Measurements from ENCODE around the gene DHH.

Gene DHH

DNA sequence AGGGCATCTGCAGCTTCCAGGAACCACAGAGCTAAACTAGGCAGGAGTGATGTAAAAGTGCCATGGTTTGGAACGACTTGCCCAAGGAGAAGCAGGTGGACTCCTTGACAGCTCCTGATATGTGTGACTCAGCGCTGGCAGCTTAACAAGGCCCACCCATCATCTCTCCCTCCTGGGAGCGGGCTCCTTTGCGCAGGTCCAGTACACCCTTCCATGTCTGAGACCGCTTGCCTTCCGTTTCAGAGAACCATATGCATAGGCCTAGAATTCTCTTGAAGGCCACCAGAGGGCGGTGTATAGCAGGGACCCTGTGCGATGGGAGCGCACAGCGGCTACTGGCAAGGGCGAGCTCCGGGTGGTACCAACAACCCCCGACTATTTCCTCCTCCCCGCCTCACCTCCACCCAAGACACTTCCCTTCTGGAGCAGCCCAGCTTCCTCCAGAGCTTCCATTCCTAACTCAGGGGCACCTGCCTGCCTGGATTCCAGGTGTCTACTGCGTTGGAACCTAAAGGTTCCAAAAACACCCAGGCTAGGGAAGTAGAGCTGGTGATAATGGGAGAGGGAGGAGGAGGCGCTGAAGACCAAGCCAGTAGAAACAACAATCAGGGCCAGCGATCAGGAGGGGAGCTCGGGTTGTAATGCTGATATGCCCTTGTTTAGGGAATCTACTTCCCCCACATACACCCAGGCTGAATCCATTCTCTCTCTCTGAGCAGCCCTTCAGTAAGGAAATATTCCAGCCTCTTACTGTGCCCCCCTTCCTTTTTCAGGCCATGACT is 6.3 kb downstream of the DHH start (continued):
- peak; percentile 42 for TF ChIP-seq ZNF335 (tag by site-specific recombination; conservative IDR thresholded peaks at IDR 0.05)
- no peak for TF ChIP-seq ZNF621 (tag by site-specific recombination; IDR thresholded peaks at IDR 0.05)
- TF ChIP-seq ZBTB49 (tag by site-specific recombination; IDR thresholded peaks at IDR 0.05; ENCODE audit: low read depth) = no peak
- TF ChIP-seq, protein P1, sequence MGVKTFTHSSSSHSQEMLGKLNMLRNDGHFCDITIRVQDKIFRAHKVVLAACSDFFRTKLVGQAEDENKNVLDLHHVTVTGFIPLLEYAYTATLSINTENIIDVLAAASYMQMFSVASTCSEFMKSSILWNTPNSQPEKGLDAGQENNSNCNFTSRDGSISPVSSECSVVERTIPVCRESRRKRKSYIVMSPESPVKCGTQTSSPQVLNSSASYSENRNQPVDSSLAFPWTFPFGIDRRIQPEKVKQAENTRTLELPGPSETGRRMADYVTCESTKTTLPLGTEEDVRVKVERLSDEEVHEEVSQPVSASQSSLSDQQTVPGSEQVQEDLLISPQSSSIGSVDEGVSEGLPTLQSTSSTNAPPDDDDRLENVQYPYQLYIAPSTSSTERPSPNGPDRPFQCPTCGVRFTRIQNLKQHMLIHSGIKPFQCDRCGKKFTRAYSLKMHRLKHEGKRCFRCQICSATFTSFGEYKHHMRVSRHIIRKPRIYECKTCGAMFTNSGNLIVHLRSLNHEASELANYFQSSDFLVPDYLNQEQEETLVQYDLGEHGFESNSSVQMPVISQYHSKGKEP (tag by site-specific recombination; IDR thresholded peaks at IDR 0.05) = no peak
- TF ChIP-seq ZFP37 (tag by site-specific recombination; IDR thresholded peaks at IDR 0.05) = peak; percentile 86; the same call in 1 of the 2 replicates
- TF ChIP-seq ZNF19 (tag by site-specific recombination; IDR thresholded peaks at IDR 0.05; ENCODE audit: low read depth) = no peak
- TF ChIP-seq, protein P2, sequence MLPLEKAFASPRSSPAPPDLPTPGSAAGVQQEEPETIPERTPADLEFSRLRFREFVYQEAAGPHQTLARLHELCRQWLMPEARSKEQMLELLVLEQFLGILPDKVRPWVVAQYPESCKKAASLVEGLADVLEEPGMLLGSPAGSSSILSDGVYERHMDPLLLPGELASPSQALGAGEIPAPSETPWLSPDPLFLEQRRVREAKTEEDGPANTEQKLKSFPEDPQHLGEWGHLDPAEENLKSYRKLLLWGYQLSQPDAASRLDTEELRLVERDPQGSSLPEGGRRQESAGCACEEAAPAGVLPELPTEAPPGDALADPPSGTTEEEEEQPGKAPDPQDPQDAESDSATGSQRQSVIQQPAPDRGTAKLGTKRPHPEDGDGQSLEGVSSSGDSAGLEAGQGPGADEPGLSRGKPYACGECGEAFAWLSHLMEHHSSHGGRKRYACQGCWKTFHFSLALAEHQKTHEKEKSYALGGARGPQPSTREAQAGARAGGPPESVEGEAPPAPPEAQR (tag by site-specific recombination; IDR thresholded peaks at IDR 0.05) = no peak
- no peak for TF ChIP-seq ZNF23 (tag by site-specific recombination; IDR thresholded peaks at IDR 0.05; ENCODE audit: borderline replicate concordance)
- no peak for TF ChIP-seq ZNF530 (tag by site-specific recombination; IDR thresholded peaks at IDR 0.05; ENCODE audit: low read depth)
- no peak for TF ChIP-seq ZNF18 (tag by site-specific recombination; IDR thresholded peaks at IDR 0.05)
- TF ChIP-seq ZFP69B (tag by site-specific recombination; IDR thresholded peaks at IDR 0.05) = peak; percentile 71; the same call in 1 of the 2 replicates
- peak; percentile 73 for TF ChIP-seq ZNF10 (tag by site-specific recombination; IDR thresholded peaks at IDR 0.05)
- 0 out of 2 replicates have a peak, but pooled peaks have one; percentile 32 for TF ChIP-seq ZNF398 (tag by site-specific recombination; IDR thresholded peaks at IDR 0.05)
- TF ChIP-seq GLIS1 (tag by site-specific recombination; IDR thresholded peaks at IDR 0.05) = peak; percentile 84
- peak; percentile 6; the same call in 1 of the 2 replicates for TF ChIP-seq ZBTB10 (tag by site-specific recombination; IDR thresholded peaks at IDR 0.05)
- no peak for TF ChIP-seq ZNF292 (tag by site-specific recombination; IDR thresholded peaks at IDR 0.05; ENCODE audit: borderline replicate concordance, low read depth)
- 0 out of 2 replicates have a peak, but pooled peaks have one; percentile 27 for TF ChIP-seq WT1 (tag by site-specific recombination; IDR thresholded peaks at IDR 0.05)
- TF ChIP-seq ZNF610 (tag by site-specific recombination; IDR thresholded peaks at IDR 0.05; ENCODE audit: borderline replicate concordance) = 0 out of 2 replicates have a peak, but pooled peaks have one; percentile 65
- TF ChIP-seq ZNF426 (tag by site-specific recombination; IDR thresholded peaks at IDR 0.05) = no peak
- no peak for TF ChIP-seq ZNF350 (tag by site-specific recombination; IDR thresholded peaks at IDR 0.05)
- TF ChIP-seq ZXDB (tag by site-specific recombination; IDR thresholded peaks at IDR 0.05) = peak; percentile 64
- TF ChIP-seq ELK4 (IDR thresholded peaks at IDR 0.05; ENCODE audit: borderline replicate concordance, low read depth, low read length) = no peak
- no peak for TF ChIP-seq ZNF664 (tag by site-specific recombination; IDR thresholded peaks at IDR 0.05)
- TF ChIP-seq ZNF48 (tag by site-specific recombination; IDR thresholded peaks at IDR 0.05) = no peak
- no peak for TF ChIP-seq ZNF174 (tag by site-specific recombination; IDR thresholded peaks at IDR 0.05)
- TF ChIP-seq ZBTB1 (tag by site-specific recombination; IDR thresholded peaks at IDR 0.05) = no peak
